WERI-Rb-1 (cell line): ENCODE data around the gene ENPP6.

Source experiments
- DNase-seq: peaks from one replicate; pipeline ENCODE4 v3.0.0-alpha.2; 2020
- H3K27ac ChIP-seq: fragments of 250-450 bp; sonication (Bioruptor Pico); 2 replicates; pipeline ENCODE4 v1.5.1; 2020; ENCODE audit warnings: mild to moderate bottlenecking, moderate library complexity
- H3K27me3 ChIP-seq: fragments of 250-450 bp; sonication (Bioruptor Pico); 2 replicates; pipeline ENCODE4 v1.5.1; 2021; ENCODE audit warnings: mild to moderate bottlenecking, low read depth, moderate library complexity; ENCODE audit not compliant: insufficient read depth, severe bottlenecking
- H3K36me3 ChIP-seq: fragments of 250-450 bp; sonication (Bioruptor Pico); 2 replicates; pipeline ENCODE4 v1.5.1; 2020; ENCODE audit warnings: mild to moderate bottlenecking, moderate library complexity
- H3K4me3 ChIP-seq: 2 replicates; pipeline ENCODE4 v1.5.1; 2011; ENCODE audit warnings: low read depth, mild to moderate bottlenecking, control low read depth, low read length
- H3K9me3 ChIP-seq: fragments of 250-450 bp; sonication (Bioruptor Pico); 2 replicates; pipeline ENCODE4 v1.5.1; 2021; ENCODE audit warnings: mild to moderate bottlenecking, moderate library complexity; ENCODE audit not compliant: severe bottlenecking
- TF ChIP-seq, protein P1 (sequence below): IDR thresholded peaks from 2 replicates; pipeline ENCODE4 v1.5.1; 2011; ENCODE audit warnings: low read depth, mild to moderate bottlenecking, control low read depth, inconsistent platforms, low read length

Gene ENPP6

DNA sequence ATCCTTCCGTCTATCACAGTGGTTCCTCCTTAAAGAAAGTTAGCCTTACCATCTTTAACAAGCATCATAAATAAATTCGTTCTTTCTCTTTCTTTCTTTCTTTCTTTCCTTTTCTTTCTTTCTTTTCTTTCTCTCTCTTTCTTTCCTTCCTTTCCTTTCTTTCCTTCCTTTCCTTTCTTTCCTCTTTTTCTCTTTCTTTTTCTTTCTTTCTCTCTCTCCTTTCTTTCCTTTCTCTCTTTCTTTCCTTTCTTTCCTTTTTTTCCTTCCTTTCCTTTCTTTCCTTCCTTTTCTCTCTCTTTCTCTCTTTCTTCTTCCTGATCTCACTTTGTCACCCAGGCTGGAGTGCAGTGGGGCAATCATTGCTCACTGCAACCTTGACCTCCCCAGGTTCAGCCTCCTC, 60.4 kb downstream of the ENPP6 start:
- no peak overlapping the region for H3K27ac ChIP-seq
- TF ChIP-seq, protein P1, sequence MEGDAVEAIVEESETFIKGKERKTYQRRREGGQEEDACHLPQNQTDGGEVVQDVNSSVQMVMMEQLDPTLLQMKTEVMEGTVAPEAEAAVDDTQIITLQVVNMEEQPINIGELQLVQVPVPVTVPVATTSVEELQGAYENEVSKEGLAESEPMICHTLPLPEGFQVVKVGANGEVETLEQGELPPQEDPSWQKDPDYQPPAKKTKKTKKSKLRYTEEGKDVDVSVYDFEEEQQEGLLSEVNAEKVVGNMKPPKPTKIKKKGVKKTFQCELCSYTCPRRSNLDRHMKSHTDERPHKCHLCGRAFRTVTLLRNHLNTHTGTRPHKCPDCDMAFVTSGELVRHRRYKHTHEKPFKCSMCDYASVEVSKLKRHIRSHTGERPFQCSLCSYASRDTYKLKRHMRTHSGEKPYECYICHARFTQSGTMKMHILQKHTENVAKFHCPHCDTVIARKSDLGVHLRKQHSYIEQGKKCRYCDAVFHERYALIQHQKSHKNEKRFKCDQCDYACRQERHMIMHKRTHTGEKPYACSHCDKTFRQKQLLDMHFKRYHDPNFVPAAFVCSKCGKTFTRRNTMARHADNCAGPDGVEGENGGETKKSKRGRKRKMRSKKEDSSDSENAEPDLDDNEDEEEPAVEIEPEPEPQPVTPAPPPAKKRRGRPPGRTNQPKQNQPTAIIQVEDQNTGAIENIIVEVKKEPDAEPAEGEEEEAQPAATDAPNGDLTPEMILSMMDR = no peak
- peaks cover 4% of the 10 kb centered on the region for H3K9me3 ChIP-seq
- no peak overlapping the region for H3K4me3 ChIP-seq
- H3K27me3 ChIP-seq = no peaks in the 10 kb centered on the region
- no peaks in the 10 kb centered on the region for H3K36me3 ChIP-seq
- DNase-seq = no peak

DNA sequence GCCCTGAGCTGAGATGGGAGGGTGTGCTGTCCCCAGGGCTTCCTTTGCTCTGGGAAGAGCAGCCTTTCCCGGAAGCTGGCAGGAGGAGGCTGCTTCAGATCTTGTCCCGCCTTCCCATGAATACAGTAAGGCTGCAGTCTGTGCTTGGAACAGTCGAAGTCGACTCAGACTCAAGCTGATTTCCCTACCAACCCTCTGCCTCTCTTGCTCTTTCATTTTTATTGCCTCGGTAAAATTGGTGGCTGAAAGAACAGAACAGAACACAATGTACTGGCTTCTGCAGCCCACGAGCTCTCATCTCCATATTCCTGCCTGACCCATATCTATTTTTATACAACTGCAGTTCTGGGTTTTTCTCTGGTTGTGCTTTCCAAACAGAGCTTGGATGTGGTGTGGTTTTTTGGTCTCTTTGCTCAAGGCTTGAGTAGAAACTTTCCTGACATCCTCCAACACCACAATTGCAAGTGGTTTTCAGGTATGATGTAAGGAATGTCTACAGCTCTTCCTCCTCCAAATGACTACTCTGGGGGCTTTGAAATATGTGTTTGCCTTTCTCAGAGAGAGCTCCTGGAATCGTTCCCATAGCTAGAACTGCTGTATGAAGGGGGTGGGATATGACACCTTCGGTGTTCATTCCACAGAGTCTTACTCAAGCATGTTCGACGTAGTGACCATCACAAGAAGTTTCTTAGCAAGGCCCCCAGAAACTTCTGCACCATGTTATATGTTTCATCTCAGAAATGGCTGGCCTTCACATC, 61.3 kb downstream of the ENPP6 start:
- Histone ChIP-seq H3K4me3 (no peak overlapping the region), H3K36me3 (no peaks in the 10 kb centered on the region), H3K9me3 (peaks cover 4% of the 10 kb centered on the region), H3K27me3 (no peaks in the 10 kb centered on the region), H3K27ac (no peak overlapping the region)
- no peak for DNase-seq
- TF ChIP-seq, protein P1 = no peak

DNA sequence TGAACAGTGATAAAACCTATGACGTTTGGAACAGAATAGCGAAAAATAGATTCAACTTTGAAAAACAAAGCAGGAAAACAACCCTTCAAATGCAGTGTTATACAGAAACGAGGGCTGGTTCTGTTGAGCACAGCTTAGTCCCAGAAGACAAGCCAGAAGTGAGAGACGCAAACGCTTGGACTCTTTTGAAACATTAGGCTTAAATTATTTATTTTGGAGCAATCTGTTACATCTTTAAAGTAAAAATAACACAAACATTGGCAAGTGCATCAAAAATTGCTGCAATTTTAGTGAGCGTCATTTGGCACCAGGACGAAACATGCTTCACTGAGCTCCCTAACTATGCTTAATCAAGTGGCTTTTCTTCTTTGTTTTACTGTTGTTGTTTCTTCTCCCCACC, 63.5 kb downstream of the ENPP6 start:
- no peaks in the 10 kb centered on the region for H3K27me3 ChIP-seq
- H3K27ac ChIP-seq = no peak overlapping the region
- H3K36me3 ChIP-seq = no peaks in the 10 kb centered on the region
- TF ChIP-seq, protein P1 = no peak
- no peak overlapping the region for H3K4me3 ChIP-seq
- DNase-seq = no peak
- H3K9me3 ChIP-seq = peaks cover 4% of the 10 kb centered on the region

- Histone ChIP-seq H3K27ac (no peak overlapping the region), H3K27me3 (no peaks in the 10 kb centered on the region), H3K4me3 (no peak overlapping the region), H3K36me3 (no peaks in the 10 kb centered on the region), H3K9me3 (peaks cover 4% of the 10 kb centered on the region)
- TF ChIP-seq, protein P1 = no peak
- DNase-seq = no peak
These were observed 63.9 kb downstream of the ENPP6 start for GRCh38 chr4:184153781-184154180.

DNA sequence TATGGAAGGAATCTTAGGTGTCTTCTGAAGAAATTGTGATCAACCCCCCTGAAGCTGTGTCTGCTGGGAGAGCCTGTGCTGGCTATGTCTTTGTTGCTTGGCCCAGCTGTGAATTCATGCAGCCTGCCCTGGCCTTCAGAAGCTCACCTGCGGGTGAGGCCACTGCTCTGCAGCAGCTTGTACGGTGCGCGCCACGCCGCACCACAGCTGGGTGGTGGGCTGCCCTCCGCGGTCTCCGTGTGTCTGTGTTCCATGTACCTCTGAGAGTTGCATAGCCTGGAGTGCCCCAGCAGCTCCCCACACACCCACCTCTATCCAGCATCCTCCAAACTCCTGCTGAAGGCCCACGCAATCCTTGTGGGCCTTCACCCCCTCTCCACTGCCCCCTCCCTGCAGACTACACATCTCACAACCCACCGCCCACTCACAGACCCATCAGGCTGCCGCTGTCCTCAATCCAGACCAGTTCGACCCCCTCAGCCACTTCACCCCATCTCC, 65.6 kb downstream of the ENPP6 start:
- Histone ChIP-seq H3K4me3 (no peak overlapping the region), H3K27ac (no peak overlapping the region), H3K9me3 (peaks cover 4% of the 10 kb centered on the region), H3K27me3 (no peaks in the 10 kb centered on the region), H3K36me3 (no peaks in the 10 kb centered on the region)
- DNase-seq = no peak
- TF ChIP-seq, protein P1 = no peak
